H1 (cell line): Measurements from ENCODE around the gene DUOXA1. TPM values are rescaled to one million over a fixed set of nuclear protein-coding genes. Genes with fewer than 3 reads are reported as not detected.
A peak's percentile ranks its signal among the peaks of the same experiment; 100 is the strongest.

Source experiments
- ATF3 ChIP-seq: IDR thresholded peaks from 2 replicates; pipeline ENCODE4 v1.6.1; 2011; ENCODE audit warnings: low read depth, mild to moderate bottlenecking, low read length; ENCODE audit not compliant: insufficient read depth
- GTF2F1 ChIP-seq: IDR thresholded peaks from 2 replicates; pipeline ENCODE4 v1.6.1; 2012; ENCODE audit warnings: low read depth, low read length, improper control_type of control experiment, borderline replicate concordance
- RAD21 ChIP-seq, 2 experiments: IDR thresholded peaks in 1 of 2; conservative IDR thresholded peaks in 1 of 2; 2 replicates each; pipeline ENCODE4 v1.6.1; 2011; ENCODE audit warnings: low read depth in 2 of 2, low read length in 2 of 2, improper control_type of control experiment in 1 of 2, inconsistent platforms in 1 of 2, mild to moderate bottlenecking in 1 of 2, moderate library complexity in 1 of 2
- SIN3A ChIP-seq, 2 experiments: IDR thresholded peaks in 1 of 2; conservative IDR thresholded peaks in 1 of 2; 2 replicates each; pipeline ENCODE4 v1.6.1; 2011 to 2012; ENCODE audit warnings: low read length in 2 of 2, improper control_type of control experiment in 1 of 2, low read depth in 1 of 2, mild to moderate bottlenecking in 1 of 2
- TBP ChIP-seq: IDR thresholded peaks from 2 replicates; pipeline ENCODE4 v1.6.1; 2011; ENCODE audit warnings: low read depth, low read length, improper control_type of control experiment
- TEAD4 ChIP-seq: IDR thresholded peaks from 2 replicates; pipeline ENCODE4 v1.6.1; 2012; ENCODE audit warnings: low read depth, low read length, inconsistent platforms, mixed read lengths
- polyA plus RNA-seq, 7 experiments: library from polyadenylated mRNA; depleted of rRNA in 3 of 7; stranded (reverse) in 5 of 7; unstranded in 2 of 7; fragments of >200 nt in 5 of 7; fragments of 200-250 nt in 2 of 7; gene quantifications; 1 replicate in 5 of 7; 2 replicates in 1 of 7; 4 replicates in 1 of 7; pipeline versions ENCODE4 v1.2.1 to v1.2.3, GENCODE V29; 2011 to 2013; ENCODE audit warnings: missing spikeins in 2 of 7, mixed read lengths in 2 of 7
- total RNA-seq: library from RNA; stranded (reverse); fragmentation: NEBNext Ultra II Directional; extraction: Animal tissue kit (Norgen Biotek cat#: 25700); gene quantifications from 2 replicates; pipeline ENCODE4 v1.2.1, GENCODE V29; 2021

Gene DUOXA1
- total and polyA plus RNA-seq, 2 of the 8 experiments (the other 6 are each of a cell fraction or from before 2014, with no cell fraction given): 0.18 TPM; not detected in 1

DNA sequence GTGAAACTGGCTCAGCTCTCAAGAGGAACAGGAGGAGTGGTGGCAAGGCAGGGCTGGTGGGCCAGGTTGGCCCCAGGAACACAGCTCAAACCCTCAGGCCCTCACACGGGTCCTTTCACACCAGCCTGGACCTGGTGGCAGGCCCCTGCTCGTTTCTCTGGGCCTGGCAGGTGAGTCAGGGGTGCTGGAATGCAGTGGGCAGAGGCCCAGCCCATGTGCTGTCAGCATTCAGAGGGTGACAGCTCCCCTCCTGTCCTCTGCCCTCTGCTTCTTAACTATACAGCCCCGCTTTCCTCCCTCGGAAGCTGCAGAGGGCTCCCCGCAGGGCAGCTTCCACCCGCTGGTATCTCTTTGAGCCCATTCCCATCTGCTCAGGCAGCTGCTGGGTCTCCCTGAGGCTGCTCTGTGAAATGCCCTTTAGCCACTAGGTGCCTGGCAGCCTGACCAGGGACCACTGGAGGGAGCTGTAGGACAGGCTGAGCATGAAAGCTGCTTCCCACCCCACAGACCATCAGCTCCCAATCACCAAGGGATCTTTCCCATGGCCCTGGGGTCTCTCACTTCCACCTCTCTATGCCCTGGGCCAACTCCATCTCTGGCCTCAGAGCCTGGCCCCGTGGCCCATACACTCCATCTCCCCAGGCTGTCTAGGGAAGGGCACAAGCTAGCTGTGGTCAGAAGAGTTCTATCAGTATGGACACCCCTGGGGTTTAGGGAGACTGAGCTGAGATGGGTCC is 33.3 kb upstream of the DUOXA1 start (continued):
- no peak for TF ChIP-seq TBP
- 0 out of 4 replicates have a peak, but pooled peaks of 1 of the 2 experiments have one; percentile 40 for TF ChIP-seq SIN3A (conservative IDR thresholded peaks at IDR 0.05 in 1 of 2, IDR thresholded peaks at IDR 0.05 in 1 of 2; ENCODE audit: low read depth in 1 of 2, low read length in 2 of 2)
- 0 out of 2 replicates have a peak, but pooled peaks have one; percentile 18 for TF ChIP-seq ATF3
- TF ChIP-seq GTF2F1: no peak
- 0 out of 2 replicates have a peak, but pooled peaks have one; percentile 7 for TF ChIP-seq TEAD4
- peak; percentile 99 for TF ChIP-seq RAD21 (IDR thresholded peaks at IDR 0.05 in 1 of 2, conservative IDR thresholded peaks at IDR 0.05 in 1 of 2; ENCODE audit: low read depth in 2 of 2, low read length in 2 of 2)
